Glomerular endothelial cell (primary cell): ENCODE data around the gene IFNGR1. TPM values are rescaled to one million over a fixed set of nuclear protein-coding genes. Genes with fewer than 3 reads are reported as not detected.
"Not testable (repeated sequence)": the region's sequence is repeated elsewhere in the genome, so short reads cannot be mapped to it uniquely, and the experiment has no call there.

ENCODE experiments used
- DNase-seq: peaks from one replicate; pipeline ENCODE4 v3.0.0-alpha.2; 2011; ENCODE audit warnings: low read depth, low spot score; ENCODE audit errors: extremely low read depth
- total RNA-seq: library from RNA; depleted of rRNA; stranded (reverse); fragments of >200 nt; gene quantifications from 2 replicates; pipeline ENCODE4 v1.2.3, GENCODE V29; 2015

The IFNGR1 gene
- 52.7 and 77.8 TPM in 2 replicates for total RNA-seq

- no peak for DNase-seq
Observed at GRCh38 chr6:137218917-137219663, at the start of gene IFNGR1. Gene IFNGR1 (minus strand): TSS chr6:137219385. CDS start chr6:137219327, 58 bp downstream.

DNA sequence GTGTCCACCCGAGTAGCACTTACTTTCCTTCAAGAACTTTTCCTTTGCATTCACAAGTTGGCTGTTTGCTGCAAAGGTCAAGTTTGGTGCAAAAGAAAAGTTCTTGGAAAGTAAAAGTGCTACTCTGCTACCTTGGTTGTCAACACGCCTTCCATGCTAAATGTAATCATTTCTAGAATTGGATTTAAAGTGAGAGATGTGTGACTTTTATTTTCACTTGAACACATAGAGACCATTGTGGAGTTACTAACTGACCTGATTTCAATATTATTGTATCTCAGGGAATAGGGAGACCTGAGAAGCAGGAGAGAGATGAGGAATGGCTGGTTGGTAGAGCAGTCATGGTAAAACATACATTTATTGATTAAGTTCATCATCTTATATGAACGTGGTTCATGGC is 49.7 kb upstream of the IFNGR1 start:
- DNase-seq = no peak

DNA sequence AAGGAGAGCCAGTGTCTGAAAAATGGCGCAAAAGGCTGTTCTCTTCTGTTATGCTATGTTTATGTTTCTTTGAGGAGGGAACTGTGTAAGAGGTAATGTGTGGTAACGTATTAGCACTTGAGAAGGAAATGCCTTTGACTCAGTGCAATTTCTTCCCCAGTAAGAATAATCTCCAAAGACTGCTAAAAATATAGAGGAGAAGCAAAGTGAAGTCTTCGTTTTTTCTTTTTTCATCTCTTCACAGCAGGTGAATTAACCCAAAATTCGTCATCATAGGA is 47.1 kb upstream of the IFNGR1 start:
- no peak for DNase-seq

DNA sequence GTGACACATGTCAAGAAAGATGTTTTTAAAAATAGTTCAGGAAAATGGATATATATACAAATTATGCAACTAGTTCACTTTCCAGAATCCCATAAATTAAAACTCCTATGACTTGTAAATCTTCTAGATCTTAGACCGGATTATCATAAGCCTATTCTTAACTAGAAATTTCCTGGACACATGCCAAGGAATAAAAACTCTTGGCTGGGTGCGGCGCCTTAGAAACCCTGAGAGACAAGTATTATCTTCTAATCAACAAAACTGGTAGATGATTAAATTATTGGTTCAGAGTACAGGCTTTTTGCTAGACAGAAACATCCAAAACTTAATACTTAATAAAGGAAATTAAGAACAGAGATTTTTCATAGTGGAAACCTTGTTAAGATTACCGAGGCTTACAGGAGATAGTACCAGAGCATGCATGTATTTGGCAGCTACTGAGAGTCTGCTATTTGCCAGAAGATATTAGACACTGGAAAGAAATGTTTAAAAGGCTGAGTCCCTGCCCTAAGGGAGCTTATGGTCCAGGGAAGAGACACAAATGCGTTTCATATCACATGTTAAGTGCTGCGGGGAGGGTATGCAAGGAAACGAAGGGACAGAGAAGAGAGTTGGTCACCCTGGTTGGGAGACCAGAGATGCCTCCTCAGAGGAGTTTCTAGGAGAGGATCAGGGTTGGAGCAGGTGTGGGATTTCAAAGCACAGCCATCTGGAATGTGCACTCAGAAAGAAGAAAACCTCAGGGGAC is 46.5 kb upstream of the IFNGR1 start:
- DNase-seq = no peak

DNA sequence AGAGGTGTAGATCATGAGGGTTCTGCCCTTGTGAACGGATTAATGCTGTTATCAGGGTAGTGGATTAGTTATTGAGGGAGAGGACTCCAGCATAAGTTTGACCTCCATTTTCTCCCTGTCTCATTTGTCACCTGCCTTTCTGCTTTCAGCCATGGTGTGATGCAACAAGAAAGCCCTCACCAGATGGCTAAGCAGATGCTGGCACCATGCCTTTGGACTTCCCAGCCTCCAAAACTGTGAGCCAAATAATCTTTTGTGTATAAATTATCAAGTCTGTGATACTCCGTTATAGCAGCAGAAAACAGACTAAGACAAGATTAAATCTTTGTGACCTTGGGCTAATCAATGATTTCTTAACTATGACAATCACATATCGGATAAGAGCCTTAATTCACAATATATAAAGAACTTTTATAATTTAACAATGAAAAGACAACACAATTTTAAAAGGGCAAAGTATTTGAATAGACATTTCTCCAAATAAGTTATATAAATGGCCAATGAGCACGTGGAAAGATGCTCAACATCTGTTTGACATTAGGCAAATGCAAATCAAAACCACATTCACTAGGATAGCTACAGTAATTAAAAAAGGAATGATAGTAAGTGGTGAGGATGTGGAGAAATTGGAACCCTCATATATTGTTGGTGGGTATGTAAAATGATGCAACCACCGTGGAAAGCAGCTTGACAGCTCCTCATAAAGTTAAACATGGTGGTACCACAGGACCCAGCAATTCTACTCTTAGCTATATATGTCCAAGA is 45.3 kb upstream of the IFNGR1 start:
- no peak for DNase-seq

DNA sequence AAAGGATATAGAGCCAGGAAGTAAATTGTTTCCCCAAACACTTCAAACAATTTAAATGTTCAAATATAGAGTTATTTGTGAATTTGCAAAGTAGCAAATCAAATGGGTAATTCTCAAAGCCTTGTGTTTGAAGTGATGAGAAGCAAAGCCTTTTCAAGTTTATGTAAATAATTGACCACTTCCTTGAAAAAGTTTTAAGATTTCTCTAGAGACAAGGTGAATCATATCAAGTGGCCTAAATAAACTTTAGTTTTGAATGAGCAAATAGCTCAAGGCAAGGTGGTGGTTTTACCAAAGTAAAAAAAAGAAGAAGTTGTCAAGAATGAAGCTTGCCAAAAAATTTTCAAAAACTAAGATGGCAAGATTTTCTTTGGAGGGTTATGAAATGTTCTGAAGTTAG is 42.6 kb upstream of the IFNGR1 start:
- no peak for DNase-seq

DNA sequence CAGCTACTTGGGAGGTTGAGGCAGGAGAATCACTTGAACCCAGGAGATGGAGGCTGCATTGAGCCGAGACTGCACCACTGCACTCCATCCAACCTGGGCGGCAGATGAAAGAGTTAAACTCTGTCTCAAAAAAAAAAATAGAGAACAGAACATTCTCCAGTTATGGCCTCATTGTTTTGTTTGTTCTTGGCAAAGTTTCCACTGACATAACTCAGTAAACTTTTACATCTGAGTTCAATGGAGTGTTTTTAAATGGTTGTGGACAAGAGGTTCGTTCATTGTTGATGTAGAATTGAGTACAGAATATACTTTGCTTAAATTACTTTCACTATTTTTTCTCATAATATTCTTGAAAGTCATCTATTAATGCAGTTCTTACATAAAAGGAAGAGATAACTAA is 42.2 kb upstream of the IFNGR1 start:
- DNase-seq = no peak

DNA sequence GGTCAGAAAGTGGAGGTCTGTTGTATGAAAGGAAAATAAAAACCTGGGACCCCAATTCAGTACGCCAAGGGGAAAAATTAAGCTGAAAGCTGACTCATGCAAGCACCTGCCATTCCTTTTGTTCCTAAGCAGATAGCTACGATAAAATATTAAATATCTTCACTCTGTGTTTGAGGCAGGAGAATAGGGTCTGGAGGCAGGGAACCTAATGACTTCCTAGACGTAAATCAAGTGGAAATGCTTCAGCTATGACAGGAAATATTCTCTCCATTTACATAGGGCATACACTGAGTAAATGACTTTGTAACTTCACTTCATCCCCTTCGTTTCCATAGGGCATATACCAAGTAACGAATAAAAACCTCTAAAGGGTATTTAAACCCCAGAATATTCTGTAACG is 41.0 kb upstream of the IFNGR1 start:
- DNase-seq = no peak

DNA sequence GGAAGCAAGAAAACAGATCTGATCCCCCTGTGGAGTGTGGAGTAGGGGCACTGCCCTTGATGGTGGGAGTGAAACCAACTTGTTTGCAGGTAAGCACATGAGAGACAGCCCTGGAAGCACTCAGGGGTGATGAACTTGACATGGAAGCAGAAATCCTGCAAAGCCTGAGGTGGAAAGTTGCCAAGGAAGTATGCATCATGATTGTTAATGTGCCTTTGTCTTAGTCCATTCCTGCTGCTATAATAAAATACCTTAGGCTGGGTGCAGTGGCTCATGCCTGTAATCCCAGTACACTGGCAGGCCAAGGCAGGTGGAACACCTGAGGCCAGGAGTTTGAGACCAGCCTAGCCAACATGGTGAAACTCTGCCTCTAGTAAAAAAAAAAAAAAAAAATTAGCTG is 40.2 kb upstream of the IFNGR1 start:
- DNase-seq = no peak

DNA sequence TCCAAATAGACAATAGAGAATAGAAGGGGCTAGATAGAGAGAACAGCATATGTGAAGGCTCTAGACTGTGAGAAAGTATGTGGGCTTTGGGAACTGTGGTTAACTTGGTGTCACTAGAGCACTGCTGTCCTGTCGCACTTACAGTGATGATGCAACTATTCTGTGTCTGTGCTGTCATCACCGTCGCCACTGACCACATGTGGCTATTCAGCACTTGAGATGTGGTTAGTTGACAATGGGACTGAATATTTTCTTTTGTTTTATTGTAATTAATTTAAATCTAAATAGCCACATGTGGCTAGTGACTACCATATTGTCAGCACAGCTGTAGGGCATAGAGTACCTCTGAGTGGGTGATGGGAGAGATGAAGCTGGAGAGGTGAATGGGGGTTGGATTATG is 39.0 kb upstream of the IFNGR1 start:
- DNase-seq = no peak

- DNase-seq = no peak
Observed at GRCh38 chr6:137256350-137257103, 37.3 kb upstream of the IFNGR1 start.

DNA sequence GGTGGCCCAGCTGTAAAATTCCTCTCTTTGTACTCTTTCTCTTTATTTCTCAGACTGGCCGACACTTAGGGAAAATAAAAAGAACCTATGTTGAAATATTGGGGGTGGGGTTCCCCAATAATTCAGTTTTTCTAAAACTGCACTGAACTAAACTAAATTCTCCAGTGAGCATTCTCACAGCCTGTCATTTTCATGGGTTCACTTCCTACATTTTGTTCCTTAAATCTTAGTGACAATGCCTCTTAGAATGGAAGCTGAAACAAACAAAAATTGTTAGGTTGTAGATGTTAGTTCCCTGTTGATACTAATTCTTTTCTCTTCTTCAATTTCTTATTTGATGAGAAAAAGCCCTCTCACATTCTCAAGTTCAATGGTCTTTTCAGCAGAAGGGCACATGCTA is 35.8 kb upstream of the IFNGR1 start:
- DNase-seq = no peak

GRCh38 chr6:137254430-137254829 is 35.2 kb upstream of the IFNGR1 start:
- DNase-seq = not testable (repeated sequence)

GRCh38 chr6:137248702-137249101 is 29.5 kb upstream of the IFNGR1 start:
- DNase-seq = no peak

DNA sequence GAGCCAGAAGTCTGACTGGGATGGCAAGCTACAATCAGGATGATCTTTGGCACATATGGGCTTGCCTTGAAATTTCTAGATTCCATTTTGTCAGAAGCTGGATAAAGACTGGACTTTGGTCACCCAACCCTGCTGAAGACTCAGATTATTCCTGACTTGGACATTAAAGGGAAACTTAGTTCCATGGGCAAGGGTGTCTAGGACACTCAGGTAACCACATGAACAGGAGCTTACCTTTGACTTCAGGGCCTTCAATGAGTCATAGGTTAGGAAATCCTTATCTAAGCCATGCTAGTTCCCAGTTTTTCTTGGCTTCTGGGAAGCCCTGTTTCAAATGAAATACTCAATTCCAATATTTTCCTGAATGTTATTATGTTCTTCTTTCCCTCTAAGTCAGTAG is 28.5 kb upstream of the IFNGR1 start:
- no peak for DNase-seq

DNA sequence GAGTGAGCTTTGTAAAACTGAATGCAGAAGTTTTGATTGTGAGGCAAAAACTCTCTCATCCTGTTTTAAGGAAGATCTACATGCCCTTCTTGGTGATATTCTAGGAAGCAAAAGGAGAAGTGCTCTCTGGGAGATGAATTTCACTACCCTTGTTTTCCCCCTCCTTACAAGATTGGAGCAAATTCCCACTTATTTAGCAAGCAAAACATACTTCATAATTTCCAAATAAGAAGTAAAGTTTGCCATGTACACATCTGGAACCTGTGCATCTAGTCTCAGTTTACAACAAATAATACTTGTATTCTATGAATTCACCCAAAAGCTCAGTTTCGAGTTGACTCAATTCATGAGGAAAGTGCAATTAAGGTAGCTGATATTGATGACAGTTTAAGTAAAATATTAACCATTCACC is 27.6 kb upstream of the IFNGR1 start:
- no peak for DNase-seq

GRCh38 chr6:137246164-137246563 is 27.0 kb upstream of the IFNGR1 start:
- DNase-seq = no peak

DNA sequence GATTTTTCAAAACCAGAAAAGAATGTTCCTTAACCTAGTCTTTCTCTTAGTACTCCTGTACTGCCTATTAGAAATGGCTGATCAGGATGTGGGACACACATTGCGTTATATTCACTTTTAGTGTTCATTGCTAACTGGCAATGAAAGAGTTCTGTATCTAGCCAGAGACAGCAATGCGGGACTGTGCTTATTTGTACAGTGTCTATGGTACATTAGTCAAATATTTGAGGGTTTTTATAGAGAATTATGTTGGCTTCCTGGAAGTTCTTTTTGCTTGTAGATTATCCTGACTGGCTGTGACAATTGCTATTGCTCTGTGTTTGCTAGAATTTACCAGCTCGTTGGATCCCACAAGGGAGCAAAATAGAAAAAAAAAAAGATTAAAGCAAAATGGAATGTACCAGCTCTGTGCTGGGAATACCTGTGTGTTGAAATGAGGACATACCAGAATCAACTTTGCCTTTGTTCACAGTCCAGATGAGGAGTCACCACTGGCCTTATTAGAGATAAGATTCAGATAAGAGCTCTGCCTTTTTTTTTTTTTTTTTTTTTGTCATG is 22.4 kb upstream of the IFNGR1 start:
- DNase-seq = no peak

- DNase-seq = no peak
Observed at GRCh38 chr6:137240168-137240567, 21.0 kb upstream of the IFNGR1 start.

GRCh38 chr6:137237413-137238170 is 18.4 kb upstream of the IFNGR1 start:
- DNase-seq = no peak
